ENCODE results near the gene PDE6B. TPM values are rescaled to one million over a fixed set of nuclear protein-coding genes. Genes with fewer than 3 reads are reported as not detected.

Gene PDE6B
- polyA plus RNA-seq, 1 donor from 2014 or later: 3.2 TPM

- TF ChIP-seq EP300 (conservative IDR thresholded peaks at IDR 0.05; ENCODE audit: poor library complexity, severe bottlenecking) (no peak), REST (IDR thresholded peaks at IDR 0.05; ENCODE audit: borderline replicate concordance) (no peak), EZH2 (IDR thresholded peaks at IDR 0.05; ENCODE audit: borderline replicate concordance, insufficient read depth, low read length, poor library complexity, severe bottlenecking) (no peak), SMC3 (conservative IDR thresholded peaks at IDR 0.05; ENCODE audit: poor library complexity) (no peak)
- TF ChIP-seq, protein P1, sequence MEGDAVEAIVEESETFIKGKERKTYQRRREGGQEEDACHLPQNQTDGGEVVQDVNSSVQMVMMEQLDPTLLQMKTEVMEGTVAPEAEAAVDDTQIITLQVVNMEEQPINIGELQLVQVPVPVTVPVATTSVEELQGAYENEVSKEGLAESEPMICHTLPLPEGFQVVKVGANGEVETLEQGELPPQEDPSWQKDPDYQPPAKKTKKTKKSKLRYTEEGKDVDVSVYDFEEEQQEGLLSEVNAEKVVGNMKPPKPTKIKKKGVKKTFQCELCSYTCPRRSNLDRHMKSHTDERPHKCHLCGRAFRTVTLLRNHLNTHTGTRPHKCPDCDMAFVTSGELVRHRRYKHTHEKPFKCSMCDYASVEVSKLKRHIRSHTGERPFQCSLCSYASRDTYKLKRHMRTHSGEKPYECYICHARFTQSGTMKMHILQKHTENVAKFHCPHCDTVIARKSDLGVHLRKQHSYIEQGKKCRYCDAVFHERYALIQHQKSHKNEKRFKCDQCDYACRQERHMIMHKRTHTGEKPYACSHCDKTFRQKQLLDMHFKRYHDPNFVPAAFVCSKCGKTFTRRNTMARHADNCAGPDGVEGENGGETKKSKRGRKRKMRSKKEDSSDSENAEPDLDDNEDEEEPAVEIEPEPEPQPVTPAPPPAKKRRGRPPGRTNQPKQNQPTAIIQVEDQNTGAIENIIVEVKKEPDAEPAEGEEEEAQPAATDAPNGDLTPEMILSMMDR (IDR thresholded peaks at IDR 0.05; ENCODE audit: poor library complexity, severe bottlenecking): no peak
- Histone ChIP-seq H2AFZ (ENCODE audit: low read depth, low read length) (no peak overlapping the region), H3K9me2 (ENCODE audit: insufficient read depth, low read length) (no peaks in the 10 kb centered on the region), H3K27me3 (ENCODE audit: insufficient read depth, low read depth, low read length) (no peaks in the 10 kb centered on the region), H3K36me3 (ENCODE audit: insufficient read depth, low read length) (no peaks in the 10 kb centered on the region), H3F3A (ENCODE audit: insufficient read depth, low read length, poor library complexity, severe bottlenecking) (no peaks in the 10 kb centered on the region), H4K20me1 (ENCODE audit: insufficient read depth) (no peaks in the 10 kb centered on the region), H3K4me3 (ENCODE audit: low read length) (no peak overlapping the region), H3K9ac (ENCODE audit: low read length) (no peak overlapping the region), H3K27ac (ENCODE audit: low read length) (no peak overlapping the region), H3K4me2 (ENCODE audit: low read length) (no peak overlapping the region), H3K9me3 (ENCODE audit: low read length) (no peaks in the 10 kb centered on the region), H3K79me2 (replicated peaks; ENCODE audit: insufficient read depth, low read length) (no peaks in the 10 kb centered on the region)
These were observed 41.0 kb downstream of the PDE6B start for GRCh38 chr4:666436-666810.

GRCh38 chr4:666822-667544, 41.6 kb downstream of the PDE6B start:
- Histone ChIP-seq H3K9me3 (ENCODE audit: low read length) (no peaks in the 10 kb centered on the region), H3K36me3 (ENCODE audit: insufficient read depth, low read length) (no peaks in the 10 kb centered on the region), H3K4me3 (ENCODE audit: low read length) (no peak overlapping the region), H3F3A (ENCODE audit: insufficient read depth, low read length, poor library complexity, severe bottlenecking) (no peaks in the 10 kb centered on the region), H3K9ac (ENCODE audit: low read length) (no peak overlapping the region), H3K27ac (ENCODE audit: low read length) (no peak overlapping the region), H3K9me2 (ENCODE audit: insufficient read depth, low read length) (no peaks in the 10 kb centered on the region), H3K27me3 (ENCODE audit: insufficient read depth, low read depth, low read length) (no peaks in the 10 kb centered on the region), H4K20me1 (ENCODE audit: insufficient read depth) (no peaks in the 10 kb centered on the region), H3K4me2 (ENCODE audit: low read length) (no peak overlapping the region), H3K79me2 (replicated peaks; ENCODE audit: insufficient read depth, low read length) (no peaks in the 10 kb centered on the region), H2AFZ (ENCODE audit: low read depth, low read length) (no peak overlapping the region)
- TF ChIP-seq RAD21 (conservative IDR thresholded peaks at IDR 0.05): no peak
- no peak for TF ChIP-seq REST (IDR thresholded peaks at IDR 0.05; ENCODE audit: borderline replicate concordance)
- TF ChIP-seq SMC3 (conservative IDR thresholded peaks at IDR 0.05; ENCODE audit: poor library complexity): no peak
- TF ChIP-seq POLR2AphosphoS5 (IDR thresholded peaks at IDR 0.05): no peak
- TF ChIP-seq TAF1 (IDR thresholded peaks at IDR 0.05; ENCODE audit: low read depth): no peak
- no peak for TF ChIP-seq EZH2 (IDR thresholded peaks at IDR 0.05; ENCODE audit: borderline replicate concordance, insufficient read depth, low read length, poor library complexity, severe bottlenecking)
- TF ChIP-seq MXI1 (conservative IDR thresholded peaks at IDR 0.05; ENCODE audit: poor library complexity, severe bottlenecking): no peak
- TF ChIP-seq EP300 (conservative IDR thresholded peaks at IDR 0.05; ENCODE audit: poor library complexity, severe bottlenecking): no peak
- TF ChIP-seq, protein P1 (IDR thresholded peaks at IDR 0.05; ENCODE audit: poor library complexity, severe bottlenecking): no peak
